GM23338 (cell line): ENCODE measurements around the gene GRM8. TPM values are rescaled to one million over a fixed set of nuclear protein-coding genes. Genes with fewer than 3 reads are reported as not detected.

Experiments
- ATAC-seq: fragments of 200-7000 bp; cut with Tn5 transposase; 3 replicates; pipeline ENCODE4 v1.9.1; 2020
- DNase-seq: peaks from one replicate; pipeline ENCODE4 v3.0.0-alpha.2; 2015; ENCODE audit warnings: low spot score
- H2AFZ ChIP-seq: fragments of 200-600 bp; sonication (generic); 2 replicates; pipeline ENCODE4 v1.8.0; 2016; ENCODE audit warnings: antibody characterized with exemption, mild to moderate bottlenecking, moderate library complexity
- H3F3A ChIP-seq: fragments of 200-600 bp; sonication (generic); replicated peaks from 2 replicates; pipeline ENCODE4 v1.8.0; 2017; ENCODE audit warnings: antibody characterized with exemption, mixed run types, low read depth
- H3K27ac ChIP-seq: fragments of 200-600 bp; sonication (generic); 2 replicates; pipeline ENCODE4 v1.6.1; 2016; ENCODE audit warnings: low read depth
- H3K27me3 ChIP-seq: fragments of 200-600 bp; sonication (generic); 2 replicates; pipeline ENCODE4 v1.8.0; 2016; ENCODE audit warnings: mild to moderate bottlenecking, mixed run types, moderate library complexity; ENCODE audit not compliant: insufficient read depth
- H3K36me3 ChIP-seq: fragments of 200-600 bp; sonication (generic); 2 replicates; pipeline ENCODE4 v1.8.0; 2016; ENCODE audit warnings: mild to moderate bottlenecking; ENCODE audit not compliant: insufficient read depth
- H3K4me1 ChIP-seq: fragments of 200-600 bp; sonication (generic); 2 replicates; pipeline ENCODE4 v1.8.0; 2016; ENCODE audit warnings: mild to moderate bottlenecking, moderate library complexity; ENCODE audit not compliant: insufficient read depth
- H3K4me2 ChIP-seq: fragments of 200-600 bp; sonication (generic); 2 replicates; pipeline ENCODE4 v1.7.1; 2017; ENCODE audit warnings: mixed run types
- H3K4me3 ChIP-seq: fragments of 200-600 bp; sonication (generic); 2 replicates; pipeline ENCODE4 v1.6.1; 2016; ENCODE audit warnings: mixed run types
- H3K79me2 ChIP-seq: fragments of 200-600 bp; sonication (generic); replicated peaks from 2 replicates; pipeline ENCODE4 v1.8.0; 2017; ENCODE audit warnings: mild to moderate bottlenecking; ENCODE audit not compliant: insufficient read depth
- H3K9me2 ChIP-seq: fragments of 200-600 bp; sonication (generic); 2 replicates; pipeline ENCODE4 v1.8.0; 2017; ENCODE audit not compliant: insufficient read depth
- H4K20me1 ChIP-seq: fragments of 200-600 bp; sonication (generic); replicated peaks from 2 replicates; pipeline ENCODE4 v1.8.0; 2017; ENCODE audit warnings: mild to moderate bottlenecking; ENCODE audit not compliant: insufficient read depth
- H3K27ac Mint-ChIP-seq: 2 replicates; pipeline ENCODE4 v1.8.0; 2020; ENCODE audit warnings: inconsistent platforms, mild to moderate bottlenecking, moderate library complexity, mixed read lengths
- H3K27me3 Mint-ChIP-seq: 3 replicates; pipeline ENCODE4 v1.8.0; 2022; ENCODE audit warnings: low read depth, mild to moderate bottlenecking, moderate library complexity, mixed read lengths, inconsistent platforms; ENCODE audit not compliant: insufficient read depth, poor library complexity
- H3K36me3 Mint-ChIP-seq: 3 replicates; pipeline ENCODE4 v1.8.0; 2021; ENCODE audit warnings: low read depth, mild to moderate bottlenecking, inconsistent platforms, moderate library complexity, mixed read lengths
- H3K4me1 Mint-ChIP-seq: 3 replicates; pipeline ENCODE4 v1.8.0; 2020; ENCODE audit warnings: mild to moderate bottlenecking, inconsistent platforms, mixed read lengths
- H3K4me3 Mint-ChIP-seq: 3 replicates; pipeline ENCODE4 v1.8.0; 2021; ENCODE audit warnings: moderate library complexity, mild to moderate bottlenecking, inconsistent platforms, mixed read lengths
- H3K9me3 Mint-ChIP-seq: 3 replicates; pipeline ENCODE4 v1.8.0; 2020; ENCODE audit warnings: moderate library complexity, mild to moderate bottlenecking, inconsistent platforms, mixed read lengths
- CREB1 ChIP-seq: fragments of 250-450 bp; sonication (Bioruptor Pico); IDR thresholded peaks from 2 replicates; pipeline ENCODE4 v1.5.0; 2020; ENCODE audit warnings: low read depth, mild to moderate bottlenecking, moderate library complexity
- EZH2 ChIP-seq: fragments of 200-600 bp; sonication (generic); IDR thresholded peaks from one replicate; pipeline ENCODE4 v1.8.0; 2017; ENCODE audit warnings: antibody characterized with exemption, mild to moderate bottlenecking, low read depth; ENCODE audit not compliant: unreplicated experiment
- EZH2phosphoT487 ChIP-seq: fragments of 200-600 bp; sonication (generic); IDR thresholded peaks from one replicate; pipeline ENCODE4 v1.8.1; 2018; ENCODE audit warnings: antibody characterized with exemption; ENCODE audit not compliant: unreplicated experiment
- JUNB ChIP-seq: IDR thresholded peaks from one replicate; pipeline ENCODE4 v1.6.1; 2016; ENCODE audit warnings: antibody characterized with exemption; ENCODE audit not compliant: unreplicated experiment
- NANOG ChIP-seq: IDR thresholded peaks from 2 replicates; pipeline ENCODE4 v1.6.1; 2016; ENCODE audit warnings: antibody characterized with exemption, borderline replicate concordance
- STAT1 ChIP-seq: IDR thresholded peaks from one replicate; pipeline ENCODE4 v1.6.1; 2016; ENCODE audit warnings: antibody characterized with exemption; ENCODE audit not compliant: unreplicated experiment
- ZNF331 ChIP-seq: fragments of 250-450 bp; sonication (Bioruptor Pico); IDR thresholded peaks from 2 replicates; pipeline ENCODE4 v1.5.0; 2020; ENCODE audit warnings: low read depth, mild to moderate bottlenecking, moderate library complexity
- polyA plus RNA-seq: library from polyadenylated mRNA; unstranded; fragments of >200 nt; fragmentation: Nextera tagmentation; extraction: Ambion mirVana; gene quantifications from 2 replicates; pipeline ENCODE4 v1.2.1, GENCODE V29; 2016
- total RNA-seq: library from RNA; depleted of rRNA; stranded (reverse); fragments of >200 nt; shearing (Covaris generic); gene quantifications from 2 replicates; pipeline ENCODE4 v1.2.3, GENCODE V29; 2014
- TF ChIP-seq, protein P1 (sequence below): fragments of 250-450 bp; sonication (Bioruptor Pico); IDR thresholded peaks from 2 replicates; pipeline ENCODE4 v1.5.0; 2020; ENCODE audit warnings: mild to moderate bottlenecking, moderate library complexity
- TF ChIP-seq, protein P2 (sequence below), 2 experiments: fragments of 200-600 bp in 1 of 2; sonication (generic) in 1 of 2; conservative IDR thresholded peaks; 2 replicates each; pipeline versions ENCODE4 v1.5.1 to v1.6.1; 2016 to 2017; ENCODE audit warnings: antibody characterized with exemption in 2 of 2, low read depth in 2 of 2, mild to moderate bottlenecking in 2 of 2, moderate library complexity in 1 of 2
- TF ChIP-seq, protein P3 (sequence below): IDR thresholded peaks from one replicate; pipeline ENCODE4 v1.6.1; 2018; ENCODE audit warnings: antibody characterized with exemption; ENCODE audit not compliant: unreplicated experiment
- TF ChIP-seq, protein P4 (sequence below): IDR thresholded peaks from 2 replicates; pipeline ENCODE4 v1.6.1; 2016; ENCODE audit warnings: antibody characterized with exemption

GRM8 gene
- total and polyA plus RNA-seq, 2 experiments from 2014 or later: 1.9 to 6.6 TPM

DNA sequence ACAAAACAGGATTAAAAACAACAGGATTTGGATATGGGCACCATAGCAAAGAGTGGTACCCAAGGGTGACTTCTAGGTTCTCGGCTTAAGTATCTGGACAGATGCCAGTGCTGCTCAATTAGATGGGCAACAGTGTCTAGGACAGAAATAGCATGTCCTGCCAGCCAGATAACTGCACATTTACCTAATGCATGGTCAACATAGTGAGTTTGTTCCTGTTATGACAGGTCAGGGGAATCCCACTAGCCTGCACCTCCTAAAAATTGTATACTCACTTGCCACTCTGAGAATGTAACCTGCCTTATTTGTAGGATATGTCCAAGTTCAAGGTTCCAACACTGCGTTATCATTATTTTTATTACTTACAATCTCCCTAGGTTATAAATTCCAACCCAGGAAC lies 471.7 kb downstream of the GRM8 start:
- Histone ChIP-seq H3K4me2 (no peak overlapping the region), H3F3A (no peaks in the 10 kb centered on the region), H3K9me2 (no peaks in the 10 kb centered on the region), H3K4me3 (no peak overlapping the region), H3K27ac (no peak overlapping the region), H2AFZ (no peak overlapping the region; the same call in 1 of the 2 replicates), H3K79me2 (no peaks in the 10 kb centered on the region), H3K36me3 (no peaks in the 10 kb centered on the region), H3K4me1 (peaks cover 15% of the 10 kb centered on the region), H3K27me3 (no peaks in the 10 kb centered on the region), H4K20me1 (no peaks in the 10 kb centered on the region)
- Mint-ChIP-seq H3K27ac (no peak overlapping the region), H3K4me3 (no peak overlapping the region), H3K36me3 (no peaks in the 10 kb centered on the region), H3K27me3 (no peaks in the 10 kb centered on the region), H3K9me3 (no peaks in the 10 kb centered on the region), H3K4me1 (peaks cover 25% of the 10 kb centered on the region)
- TF ChIP-seq, protein P1, sequence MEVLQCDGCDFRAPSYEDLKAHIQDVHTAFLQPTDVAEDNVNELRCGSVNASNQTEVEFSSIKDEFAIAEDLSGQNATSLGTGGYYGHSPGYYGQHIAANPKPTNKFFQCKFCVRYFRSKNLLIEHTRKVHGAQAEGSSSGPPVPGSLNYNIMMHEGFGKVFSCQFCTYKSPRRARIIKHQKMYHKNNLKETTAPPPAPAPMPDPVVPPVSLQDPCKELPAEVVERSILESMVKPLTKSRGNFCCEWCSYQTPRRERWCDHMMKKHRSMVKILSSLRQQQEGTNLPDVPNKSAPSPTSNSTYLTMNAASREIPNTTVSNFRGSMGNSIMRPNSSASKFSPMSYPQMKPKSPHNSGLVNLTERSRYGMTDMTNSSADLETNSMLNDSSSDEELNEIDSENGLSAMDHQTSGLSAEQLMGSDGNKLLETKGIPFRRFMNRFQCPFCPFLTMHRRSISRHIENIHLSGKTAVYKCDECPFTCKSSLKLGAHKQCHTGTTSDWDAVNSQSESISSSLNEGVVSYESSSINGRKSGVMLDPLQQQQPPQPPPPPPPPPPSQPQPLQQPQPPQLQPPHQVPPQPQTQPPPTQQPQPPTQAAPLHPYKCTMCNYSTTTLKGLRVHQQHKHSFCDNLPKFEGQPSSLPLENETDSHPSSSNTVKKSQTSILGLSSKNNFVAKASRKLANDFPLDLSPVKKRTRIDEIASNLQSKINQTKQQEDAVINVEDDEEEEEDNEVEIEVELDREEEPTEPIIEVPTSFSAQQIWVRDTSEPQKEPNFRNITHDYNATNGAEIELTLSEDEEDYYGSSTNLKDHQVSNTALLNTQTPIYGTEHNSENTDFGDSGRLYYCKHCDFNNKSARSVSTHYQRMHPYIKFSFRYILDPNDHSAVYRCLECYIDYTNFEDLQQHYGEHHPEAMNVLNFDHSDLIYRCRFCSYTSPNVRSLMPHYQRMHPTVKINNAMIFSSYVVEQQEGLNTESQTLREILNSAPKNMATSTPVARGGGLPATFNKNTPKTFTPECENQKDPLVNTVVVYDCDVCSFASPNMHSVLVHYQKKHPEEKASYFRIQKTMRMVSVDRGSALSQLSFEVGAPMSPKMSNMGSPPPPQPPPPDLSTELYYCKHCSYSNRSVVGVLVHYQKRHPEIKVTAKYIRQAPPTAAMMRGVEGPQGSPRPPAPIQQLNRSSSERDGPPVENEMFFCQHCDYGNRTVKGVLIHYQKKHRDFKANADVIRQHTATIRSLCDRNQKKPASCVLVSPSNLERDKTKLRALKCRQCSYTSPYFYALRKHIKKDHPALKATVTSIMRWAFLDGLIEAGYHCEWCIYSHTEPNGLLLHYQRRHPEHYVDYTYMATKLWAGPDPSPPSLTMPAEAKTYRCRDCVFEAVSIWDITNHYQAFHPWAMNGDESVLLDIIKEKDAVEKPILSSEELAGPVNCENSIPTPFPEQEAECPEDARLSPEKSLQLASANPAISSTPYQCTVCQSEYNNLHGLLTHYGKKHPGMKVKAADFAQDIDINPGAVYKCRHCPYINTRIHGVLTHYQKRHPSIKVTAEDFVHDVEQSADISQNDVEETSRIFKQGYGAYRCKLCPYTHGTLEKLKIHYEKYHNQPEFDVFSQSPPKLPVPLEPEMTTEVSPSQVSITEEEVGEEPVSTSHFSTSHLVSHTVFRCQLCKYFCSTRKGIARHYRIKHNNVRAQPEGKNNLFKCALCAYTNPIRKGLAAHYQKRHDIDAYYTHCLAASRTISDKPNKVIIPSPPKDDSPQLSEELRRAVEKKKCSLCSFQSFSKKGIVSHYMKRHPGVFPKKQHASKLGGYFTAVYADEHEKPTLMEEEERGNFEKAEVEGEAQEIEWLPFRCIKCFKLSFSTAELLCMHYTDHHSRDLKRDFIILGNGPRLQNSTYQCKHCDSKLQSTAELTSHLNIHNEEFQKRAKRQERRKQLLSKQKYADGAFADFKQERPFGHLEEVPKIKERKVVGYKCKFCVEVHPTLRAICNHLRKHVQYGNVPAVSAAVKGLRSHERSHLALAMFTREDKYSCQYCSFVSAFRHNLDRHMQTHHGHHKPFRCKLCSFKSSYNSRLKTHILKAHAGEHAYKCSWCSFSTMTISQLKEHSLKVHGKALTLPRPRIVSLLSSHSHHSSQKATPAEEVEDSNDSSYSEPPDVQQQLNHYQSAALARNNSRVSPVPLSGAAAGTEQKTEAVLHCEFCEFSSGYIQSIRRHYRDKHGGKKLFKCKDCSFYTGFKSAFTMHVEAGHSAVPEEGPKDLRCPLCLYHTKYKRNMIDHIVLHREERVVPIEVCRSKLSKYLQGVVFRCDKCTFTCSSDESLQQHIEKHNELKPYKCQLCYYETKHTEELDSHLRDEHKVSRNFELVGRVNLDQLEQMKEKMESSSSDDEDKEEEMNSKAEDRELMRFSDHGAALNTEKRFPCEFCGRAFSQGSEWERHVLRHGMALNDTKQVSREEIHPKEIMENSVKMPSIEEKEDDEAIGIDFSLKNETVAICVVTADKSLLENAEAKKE: no peak
- TF ChIP-seq STAT1: no peak
- TF ChIP-seq, protein P2, sequence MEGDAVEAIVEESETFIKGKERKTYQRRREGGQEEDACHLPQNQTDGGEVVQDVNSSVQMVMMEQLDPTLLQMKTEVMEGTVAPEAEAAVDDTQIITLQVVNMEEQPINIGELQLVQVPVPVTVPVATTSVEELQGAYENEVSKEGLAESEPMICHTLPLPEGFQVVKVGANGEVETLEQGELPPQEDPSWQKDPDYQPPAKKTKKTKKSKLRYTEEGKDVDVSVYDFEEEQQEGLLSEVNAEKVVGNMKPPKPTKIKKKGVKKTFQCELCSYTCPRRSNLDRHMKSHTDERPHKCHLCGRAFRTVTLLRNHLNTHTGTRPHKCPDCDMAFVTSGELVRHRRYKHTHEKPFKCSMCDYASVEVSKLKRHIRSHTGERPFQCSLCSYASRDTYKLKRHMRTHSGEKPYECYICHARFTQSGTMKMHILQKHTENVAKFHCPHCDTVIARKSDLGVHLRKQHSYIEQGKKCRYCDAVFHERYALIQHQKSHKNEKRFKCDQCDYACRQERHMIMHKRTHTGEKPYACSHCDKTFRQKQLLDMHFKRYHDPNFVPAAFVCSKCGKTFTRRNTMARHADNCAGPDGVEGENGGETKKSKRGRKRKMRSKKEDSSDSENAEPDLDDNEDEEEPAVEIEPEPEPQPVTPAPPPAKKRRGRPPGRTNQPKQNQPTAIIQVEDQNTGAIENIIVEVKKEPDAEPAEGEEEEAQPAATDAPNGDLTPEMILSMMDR (conservative IDR thresholded peaks at IDR 0.05; ENCODE audit: low read depth in 2 of 2): no peak
- no peak for TF ChIP-seq ZNF331
- no peak for TF ChIP-seq EZH2
- TF ChIP-seq, protein P3, sequence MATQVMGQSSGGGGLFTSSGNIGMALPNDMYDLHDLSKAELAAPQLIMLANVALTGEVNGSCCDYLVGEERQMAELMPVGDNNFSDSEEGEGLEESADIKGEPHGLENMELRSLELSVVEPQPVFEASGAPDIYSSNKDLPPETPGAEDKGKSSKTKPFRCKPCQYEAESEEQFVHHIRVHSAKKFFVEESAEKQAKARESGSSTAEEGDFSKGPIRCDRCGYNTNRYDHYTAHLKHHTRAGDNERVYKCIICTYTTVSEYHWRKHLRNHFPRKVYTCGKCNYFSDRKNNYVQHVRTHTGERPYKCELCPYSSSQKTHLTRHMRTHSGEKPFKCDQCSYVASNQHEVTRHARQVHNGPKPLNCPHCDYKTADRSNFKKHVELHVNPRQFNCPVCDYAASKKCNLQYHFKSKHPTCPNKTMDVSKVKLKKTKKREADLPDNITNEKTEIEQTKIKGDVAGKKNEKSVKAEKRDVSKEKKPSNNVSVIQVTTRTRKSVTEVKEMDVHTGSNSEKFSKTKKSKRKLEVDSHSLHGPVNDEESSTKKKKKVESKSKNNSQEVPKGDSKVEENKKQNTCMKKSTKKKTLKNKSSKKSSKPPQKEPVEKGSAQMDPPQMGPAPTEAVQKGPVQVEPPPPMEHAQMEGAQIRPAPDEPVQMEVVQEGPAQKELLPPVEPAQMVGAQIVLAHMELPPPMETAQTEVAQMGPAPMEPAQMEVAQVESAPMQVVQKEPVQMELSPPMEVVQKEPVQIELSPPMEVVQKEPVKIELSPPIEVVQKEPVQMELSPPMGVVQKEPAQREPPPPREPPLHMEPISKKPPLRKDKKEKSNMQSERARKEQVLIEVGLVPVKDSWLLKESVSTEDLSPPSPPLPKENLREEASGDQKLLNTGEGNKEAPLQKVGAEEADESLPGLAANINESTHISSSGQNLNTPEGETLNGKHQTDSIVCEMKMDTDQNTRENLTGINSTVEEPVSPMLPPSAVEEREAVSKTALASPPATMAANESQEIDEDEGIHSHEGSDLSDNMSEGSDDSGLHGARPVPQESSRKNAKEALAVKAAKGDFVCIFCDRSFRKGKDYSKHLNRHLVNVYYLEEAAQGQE: no peak
- no peak for TF ChIP-seq JUNB
- TF ChIP-seq, protein P4, sequence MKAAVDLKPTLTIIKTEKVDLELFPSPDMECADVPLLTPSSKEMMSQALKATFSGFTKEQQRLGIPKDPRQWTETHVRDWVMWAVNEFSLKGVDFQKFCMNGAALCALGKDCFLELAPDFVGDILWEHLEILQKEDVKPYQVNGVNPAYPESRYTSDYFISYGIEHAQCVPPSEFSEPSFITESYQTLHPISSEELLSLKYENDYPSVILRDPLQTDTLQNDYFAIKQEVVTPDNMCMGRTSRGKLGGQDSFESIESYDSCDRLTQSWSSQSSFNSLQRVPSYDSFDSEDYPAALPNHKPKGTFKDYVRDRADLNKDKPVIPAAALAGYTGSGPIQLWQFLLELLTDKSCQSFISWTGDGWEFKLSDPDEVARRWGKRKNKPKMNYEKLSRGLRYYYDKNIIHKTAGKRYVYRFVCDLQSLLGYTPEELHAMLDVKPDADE: no peak
- TF ChIP-seq CREB1 (CRISPR knock-in tag): no peak
- no peak for TF ChIP-seq NANOG
- no peak for TF ChIP-seq EZH2phosphoT487
- DNase-seq: no peak
- no peak for ATAC-seq
